Raji (cell line): Measurements from ENCODE around the gene MAP3K15.

Experiments
- POLR2A ChIP-seq: IDR thresholded peaks from 2 replicates; pipeline ENCODE4 v1.6.1; 2011; ENCODE audit warnings: low read depth, low read length, control low read depth; ENCODE audit not compliant: insufficient read depth

The MAP3K15 gene

GRCh38 chrX:19347916-19348315 lies 167.4 kb downstream of the MAP3K15 start:
- no peak for TF ChIP-seq POLR2A

- no peak for TF ChIP-seq POLR2A
Observed at GRCh38 chrX:19344661-19345060, 170.6 kb downstream of the MAP3K15 start.

- TF ChIP-seq POLR2A, result peak; percentile 77
Observed at GRCh38 chrX:19343535-19344408, 171.5 kb downstream of the MAP3K15 start, which contains the start of gene PDHA1. Gene PDHA1 (plus strand): TSS chrX:19343927. CDS start chrX:19344038, 111 bp downstream.

GRCh38 chrX:19343085-19343534 lies 172.2 kb downstream of the MAP3K15 start:
- TF ChIP-seq POLR2A, result no peak

GRCh38 chrX:19342331-19342906 lies 172.9 kb downstream of the MAP3K15 start:
- TF ChIP-seq POLR2A, result no peak

- no peak for TF ChIP-seq POLR2A
Observed at GRCh38 chrX:19334945-19335626, 180.2 kb downstream of the MAP3K15 start.

- TF ChIP-seq POLR2A, result no peak
Observed at GRCh38 chrX:19332983-19333382, 182.3 kb downstream of the MAP3K15 start.

GRCh38 chrX:19331831-19332230 lies 183.5 kb downstream of the MAP3K15 start:
- no peak for TF ChIP-seq POLR2A

GRCh38 chrX:19326567-19326966 lies 188.7 kb downstream of the MAP3K15 start:
- no peak for TF ChIP-seq POLR2A
